ENCODE measurements around the gene GALNT2.

GRCh38 chr1:230074762-230075161 is 7.7 kb downstream of the GALNT2 start:
- no peak for TF ChIP-seq CTCF (IDR thresholded peaks at IDR 0.05; ENCODE audit: low read depth, low read length, missing input control)
- no peak for TF ChIP-seq YY1 (IDR thresholded peaks at IDR 0.05)
- TF ChIP-seq JUND (IDR thresholded peaks at IDR 0.05): no peak
- no peak for TF ChIP-seq EGR1 (IDR thresholded peaks at IDR 0.05; ENCODE audit: low read depth in 2 of 2)
- TF ChIP-seq, protein P1, sequence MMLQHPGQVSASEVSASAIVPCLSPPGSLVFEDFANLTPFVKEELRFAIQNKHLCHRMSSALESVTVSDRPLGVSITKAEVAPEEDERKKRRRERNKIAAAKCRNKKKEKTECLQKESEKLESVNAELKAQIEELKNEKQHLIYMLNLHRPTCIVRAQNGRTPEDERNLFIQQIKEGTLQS (IDR thresholded peaks at IDR 0.05): no peak
- no peak for TF ChIP-seq REST (IDR thresholded peaks at IDR 0.05)
- no peak for TF ChIP-seq NR2F2 (IDR thresholded peaks at IDR 0.05)
- no peak for TF ChIP-seq HNF4A (conservative IDR thresholded peaks at IDR 0.05)
- TF ChIP-seq SP1 (IDR thresholded peaks at IDR 0.05): no peak
- no peak for TF ChIP-seq RAD21 (IDR thresholded peaks at IDR 0.05)
- TF ChIP-seq TAF1 (conservative IDR thresholded peaks at IDR 0.05): no peak
- no peak for TF ChIP-seq ZBTB33 (IDR thresholded peaks at IDR 0.05)
- TF ChIP-seq, protein P2, sequence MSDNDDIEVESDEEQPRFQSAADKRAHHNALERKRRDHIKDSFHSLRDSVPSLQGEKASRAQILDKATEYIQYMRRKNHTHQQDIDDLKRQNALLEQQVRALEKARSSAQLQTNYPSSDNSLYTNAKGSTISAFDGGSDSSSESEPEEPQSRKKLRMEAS (IDR thresholded peaks at IDR 0.05): no peak
